Measurements from ENCODE around the gene DNAI4.

DNA sequence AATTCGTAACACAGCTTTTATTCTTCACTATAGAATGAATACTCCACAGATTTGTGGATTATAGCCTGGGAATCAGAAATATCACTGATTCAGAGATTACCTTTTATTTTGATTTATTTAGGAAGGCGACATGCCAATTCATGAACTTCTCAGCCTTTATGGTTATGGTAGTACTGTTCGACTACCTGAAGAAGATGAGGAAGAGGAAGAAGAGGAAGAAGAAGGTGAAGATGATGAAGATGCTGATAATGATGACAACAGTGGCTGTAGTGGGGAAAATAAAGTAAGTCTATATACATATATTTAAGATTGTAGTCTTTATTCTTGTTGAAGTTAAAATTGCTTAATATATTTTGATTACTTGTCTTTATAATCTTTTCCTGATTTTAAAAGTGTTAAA, 33.3 kb upstream of the DNAI4 start:
- TF ChIP-seq, protein P1, sequence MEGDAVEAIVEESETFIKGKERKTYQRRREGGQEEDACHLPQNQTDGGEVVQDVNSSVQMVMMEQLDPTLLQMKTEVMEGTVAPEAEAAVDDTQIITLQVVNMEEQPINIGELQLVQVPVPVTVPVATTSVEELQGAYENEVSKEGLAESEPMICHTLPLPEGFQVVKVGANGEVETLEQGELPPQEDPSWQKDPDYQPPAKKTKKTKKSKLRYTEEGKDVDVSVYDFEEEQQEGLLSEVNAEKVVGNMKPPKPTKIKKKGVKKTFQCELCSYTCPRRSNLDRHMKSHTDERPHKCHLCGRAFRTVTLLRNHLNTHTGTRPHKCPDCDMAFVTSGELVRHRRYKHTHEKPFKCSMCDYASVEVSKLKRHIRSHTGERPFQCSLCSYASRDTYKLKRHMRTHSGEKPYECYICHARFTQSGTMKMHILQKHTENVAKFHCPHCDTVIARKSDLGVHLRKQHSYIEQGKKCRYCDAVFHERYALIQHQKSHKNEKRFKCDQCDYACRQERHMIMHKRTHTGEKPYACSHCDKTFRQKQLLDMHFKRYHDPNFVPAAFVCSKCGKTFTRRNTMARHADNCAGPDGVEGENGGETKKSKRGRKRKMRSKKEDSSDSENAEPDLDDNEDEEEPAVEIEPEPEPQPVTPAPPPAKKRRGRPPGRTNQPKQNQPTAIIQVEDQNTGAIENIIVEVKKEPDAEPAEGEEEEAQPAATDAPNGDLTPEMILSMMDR (IDR thresholded peaks at IDR 0.05), result no peak
- TF ChIP-seq POLR2A (IDR thresholded peaks at IDR 0.05), result no peak
